ENCODE data around the gene CCNL1.

GRCh38 chr3:157122116-157122515, 37.8 kb downstream of the CCNL1 start:
- TF ChIP-seq EZH2 (IDR thresholded peaks at IDR 0.05; ENCODE audit: insufficient read depth, poor library complexity, severe bottlenecking) = no peak
- no peak for TF ChIP-seq EZH2phosphoT487 (IDR thresholded peaks at IDR 0.05; ENCODE audit: insufficient read depth, low read depth)

All from GM23248 (cell line).